IPS-18c (cell line): ENCODE measurements around the gene HCST.
"Not testable (repeated sequence)": the region's sequence is repeated elsewhere in the genome, so short reads cannot be mapped to it uniquely, and the experiment has no call there.

Source experiments
- H3K4me3 ChIP-seq: 2 replicates; pipeline ENCODE4 v1.7.0; 2013; ENCODE audit warnings: low read depth, mild to moderate bottlenecking, low read length, moderate library complexity; ENCODE audit not compliant: insufficient read depth
- H3K9me3 ChIP-seq: one replicate; pipeline ENCODE4 v1.6.1; 2013; ENCODE audit warnings: mild to moderate bottlenecking, low read length, moderate library complexity; ENCODE audit not compliant: control insufficient read depth, insufficient read depth

The HCST gene

GRCh38 chr19:35897706-35898451 lies 4.5 kb upstream of the HCST start:
- Histone ChIP-seq H3K9me3 (no peaks in the 10 kb centered on the region), H3K4me3 (no peak overlapping the region)

GRCh38 chr19:35898499-35898809 lies 3.9 kb upstream of the HCST start:
- Histone ChIP-seq H3K9me3 (no peaks in the 10 kb centered on the region), H3K4me3 (peak overlapping the region; percentile 82)

- Histone ChIP-seq H3K9me3 (no peaks in the 10 kb centered on the region), H3K4me3 (peak overlapping the region; percentile 82)
Observed at GRCh38 chr19:35899547-35900214, 2.6 kb upstream of the HCST start.

GRCh38 chr19:35901055-35901644 lies 1.2 kb upstream of the HCST start:
- Histone ChIP-seq H3K9me3 (no peaks in the 10 kb centered on the region), H3K4me3 (peak overlapping the region; percentile 82; the same call in 1 of the 2 replicates)

- Histone ChIP-seq H3K4me3 (peak overlapping the region; percentile 57), H3K9me3 (no peaks in the 10 kb centered on the region)
Observed at GRCh38 chr19:35902870-35903475, 644 bp downstream of the HCST start.

GRCh38 chr19:35903550-35904179 lies 1.3 kb downstream of the HCST start:
- no peaks in the 10 kb centered on the region for H3K9me3 ChIP-seq
- peak overlapping the region; percentile 57 for H3K4me3 ChIP-seq

GRCh38 chr19:35904311-35905068 lies 2.2 kb downstream of the HCST start:
- no peaks in the 10 kb centered on the region for H3K9me3 ChIP-seq
- H3K4me3 ChIP-seq: no peak overlapping the region

- Histone ChIP-seq H3K9me3 (no peaks in the 10 kb centered on the region), H3K4me3 (no peak overlapping the region)
Observed at GRCh38 chr19:35905178-35905727, 2.9 kb downstream of the HCST start.

GRCh38 chr19:35907377-35907745 lies 5.0 kb downstream of the HCST start:
- no peak overlapping the region for H3K4me3 ChIP-seq
- H3K9me3 ChIP-seq: no peaks in the 10 kb centered on the region

- Histone ChIP-seq H3K4me3 (no peak within 1 kb of the TSS), H3K9me3 (no peaks in the 10 kb centered on the region)
Observed at GRCh38 chr19:35908010-35908441, 5.7 kb downstream of the HCST start, which contains the start of gene TYROBP. Gene TYROBP, minus strand, starts transcription at chr19:35908295. Its CDS starts 67 bp downstream, at chr19:35908228.

GRCh38 chr19:35908973-35909683 lies 6.8 kb downstream of the HCST start:
- no peak overlapping the region for H3K4me3 ChIP-seq
- H3K9me3 ChIP-seq: no peaks in the 10 kb centered on the region

- H3K9me3 ChIP-seq: no peaks in the 10 kb centered on the region
Observed at GRCh38 chr19:35909684-35910035, 7.3 kb downstream of the HCST start.

GRCh38 chr19:35910355-35910754 lies 8.0 kb downstream of the HCST start:
- not testable (repeated sequence) for H3K9me3 ChIP-seq, H3K4me3 ChIP-seq

More at GRCh38 chr19:35909684-35910035, 7.3 kb downstream of the HCST start:
- no peak overlapping the region for H3K4me3 ChIP-seq

- Histone ChIP-seq H3K9me3 (no peaks in the 10 kb centered on the region), H3K4me3 (no peak overlapping the region)
Observed at GRCh38 chr19:35911173-35911572, 8.8 kb downstream of the HCST start.

- Histone ChIP-seq H3K9me3 (no peaks in the 10 kb centered on the region), H3K4me3 (no peak overlapping the region)
Observed at GRCh38 chr19:35911790-35912189, 9.5 kb downstream of the HCST start.

- H3K9me3 ChIP-seq: no peaks in the 10 kb centered on the region
- no peak overlapping the region for H3K4me3 ChIP-seq
Observed at GRCh38 chr19:35913589-35913988, 11.3 kb downstream of the HCST start.
